ENCODE results near the gene ING4.

DNA sequence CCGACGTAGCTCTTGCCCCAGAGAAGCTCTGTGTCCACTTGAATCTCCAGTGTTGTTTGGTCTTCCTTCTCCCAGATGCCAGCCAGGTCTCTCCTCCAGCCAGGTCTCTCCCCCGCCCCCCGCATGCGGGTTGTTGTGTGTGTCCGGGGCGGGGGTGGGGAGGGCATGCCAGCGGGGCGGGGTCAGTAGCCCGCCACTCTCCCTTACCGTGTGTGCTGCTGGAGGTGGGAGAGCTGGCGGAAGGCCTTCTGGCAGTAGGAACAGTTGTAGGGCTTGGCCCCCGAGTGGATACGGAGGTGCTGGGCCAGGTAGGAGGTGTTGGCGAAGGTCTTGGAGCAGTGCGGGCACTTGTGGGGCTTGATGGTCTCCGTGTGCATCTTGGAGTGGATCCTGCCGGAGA lies 9.2 kb upstream of the ING4 start:
- TF ChIP-seq CTCF (IDR thresholded peaks at IDR 0.05; ENCODE audit: insufficient read depth, low read length): no peak
- TF ChIP-seq, protein P1, sequence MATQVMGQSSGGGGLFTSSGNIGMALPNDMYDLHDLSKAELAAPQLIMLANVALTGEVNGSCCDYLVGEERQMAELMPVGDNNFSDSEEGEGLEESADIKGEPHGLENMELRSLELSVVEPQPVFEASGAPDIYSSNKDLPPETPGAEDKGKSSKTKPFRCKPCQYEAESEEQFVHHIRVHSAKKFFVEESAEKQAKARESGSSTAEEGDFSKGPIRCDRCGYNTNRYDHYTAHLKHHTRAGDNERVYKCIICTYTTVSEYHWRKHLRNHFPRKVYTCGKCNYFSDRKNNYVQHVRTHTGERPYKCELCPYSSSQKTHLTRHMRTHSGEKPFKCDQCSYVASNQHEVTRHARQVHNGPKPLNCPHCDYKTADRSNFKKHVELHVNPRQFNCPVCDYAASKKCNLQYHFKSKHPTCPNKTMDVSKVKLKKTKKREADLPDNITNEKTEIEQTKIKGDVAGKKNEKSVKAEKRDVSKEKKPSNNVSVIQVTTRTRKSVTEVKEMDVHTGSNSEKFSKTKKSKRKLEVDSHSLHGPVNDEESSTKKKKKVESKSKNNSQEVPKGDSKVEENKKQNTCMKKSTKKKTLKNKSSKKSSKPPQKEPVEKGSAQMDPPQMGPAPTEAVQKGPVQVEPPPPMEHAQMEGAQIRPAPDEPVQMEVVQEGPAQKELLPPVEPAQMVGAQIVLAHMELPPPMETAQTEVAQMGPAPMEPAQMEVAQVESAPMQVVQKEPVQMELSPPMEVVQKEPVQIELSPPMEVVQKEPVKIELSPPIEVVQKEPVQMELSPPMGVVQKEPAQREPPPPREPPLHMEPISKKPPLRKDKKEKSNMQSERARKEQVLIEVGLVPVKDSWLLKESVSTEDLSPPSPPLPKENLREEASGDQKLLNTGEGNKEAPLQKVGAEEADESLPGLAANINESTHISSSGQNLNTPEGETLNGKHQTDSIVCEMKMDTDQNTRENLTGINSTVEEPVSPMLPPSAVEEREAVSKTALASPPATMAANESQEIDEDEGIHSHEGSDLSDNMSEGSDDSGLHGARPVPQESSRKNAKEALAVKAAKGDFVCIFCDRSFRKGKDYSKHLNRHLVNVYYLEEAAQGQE (IDR thresholded peaks at IDR 0.05; ENCODE audit: insufficient replicate concordance, low read depth): no peak
- no peak for TF ChIP-seq POLR2AphosphoS5 (IDR thresholded peaks at IDR 0.05; ENCODE audit: low read depth)
- TF ChIP-seq SPI1 (IDR thresholded peaks at IDR 0.05; ENCODE audit: borderline replicate concordance, low read depth): no peak

All from HL-60 (cell line).